NCI-H345 treated with DMSO at 0.1 percent for 48 hours (cell line): ENCODE results near the gene CLRN3.

ENCODE experiments used
- DNase-seq: peaks from one replicate; lab custom pipeline; 2025; ENCODE audit not compliant: unreplicated experiment; lab: John Stamatoyannopoulos, UW

Gene CLRN3

GRCh38 chr10:127919418-127920271, 26.9 kb upstream of the CLRN3 start:
- no peak for DNase-seq

GRCh38 chr10:127918572-127918971, 25.8 kb upstream of the CLRN3 start:
- DNase-seq, result no peak

- DNase-seq, result no peak
Measured at GRCh38 chr10:127916826-127917225, 24.1 kb upstream of the CLRN3 start.

- no peak for DNase-seq
Measured at GRCh38 chr10:127915324-127915723, 22.6 kb upstream of the CLRN3 start.

GRCh38 chr10:127913368-127913759, 20.6 kb upstream of the CLRN3 start:
- DNase-seq, result no peak

GRCh38 chr10:127912607-127913367, 20.0 kb upstream of the CLRN3 start:
- no peak for DNase-seq

GRCh38 chr10:127911867-127912257, 19.1 kb upstream of the CLRN3 start:
- no peak for DNase-seq

GRCh38 chr10:127911218-127911866, 18.6 kb upstream of the CLRN3 start:
- DNase-seq, result no peak

GRCh38 chr10:127910464-127910770, 17.7 kb upstream of the CLRN3 start:
- no peak for DNase-seq

GRCh38 chr10:127909716-127910463, 17.1 kb upstream of the CLRN3 start:
- no peak for DNase-seq

- DNase-seq, result no peak
Measured at GRCh38 chr10:127908959-127909267, 16.2 kb upstream of the CLRN3 start.

- DNase-seq, result no peak
Measured at GRCh38 chr10:127908106-127908958, 15.6 kb upstream of the CLRN3 start.

- no peak for DNase-seq
Measured at GRCh38 chr10:127907411-127908105, 14.8 kb upstream of the CLRN3 start.

- DNase-seq, result peak; percentile 23
Measured at GRCh38 chr10:127906548-127907377, 14.0 kb upstream of the CLRN3 start, which contains the start of gene PTPRE. PTPRE (plus strand) TSS chr10:127907103; CDS start chr10:128040882, 133,779 bp downstream.

- no peak for DNase-seq
Measured at GRCh38 chr10:127905848-127906261, 13.1 kb upstream of the CLRN3 start.

- DNase-seq, result no peak
Measured at GRCh38 chr10:127905001-127905847, 12.5 kb upstream of the CLRN3 start.

GRCh38 chr10:127904311-127905000, 11.7 kb upstream of the CLRN3 start:
- DNase-seq, result no peak
